GM12878 (cell line): ENCODE results near the gene MFSD6. TPM values are rescaled to one million over a fixed set of nuclear protein-coding genes. Genes with fewer than 3 reads are reported as not detected.
A peak's percentile ranks its signal among the peaks of the same experiment; 100 is the strongest.

Source experiments
- ATAC-seq: fragments of 200-7000 bp; cut with Tn5 transposase; 3 replicates; pipeline ENCODE4 v1.9.1; 2020; ENCODE audit warnings: mild to moderate bottlenecking, moderate library complexity
- BruUV-seq: library from RNA; stranded (reverse); fragments of 400-500 nt; replicated peaks from 2 replicates; lab custom pipeline; 2021; lab: Mats Ljungman, UMichigan
- CTCF ChIA-PET: fragments of 300-600 bp; sonication (Branson Sonifier 250); formaldehyde crosslinking; extraction: SDS; loops from one replicate; lab custom pipeline; 2021; ENCODE audit warnings: inconsistent platforms; lab: Yijun Ruan, JAX
- POLR2A ChIA-PET: fragments of 350-600 bp; formaldehyde crosslinking; extraction: SDS; loops from one replicate; lab custom pipeline; 2021; ENCODE audit warnings: inconsistent platforms; lab: Charles Lee
- RAD21 ChIA-PET: fragments of 300-600 bp; sonication (Branson Sonifier 250); formaldehyde crosslinking; loops from one replicate; lab custom pipeline; 2023; ENCODE audit warnings: antibody characterized with exemption; ENCODE audit not compliant: unreplicated experiment; lab: Charles Lee
- SMC1A ChIA-PET: fragments of 300-600 bp; sonication (Branson Sonifier 250); formaldehyde crosslinking; loops from one replicate; lab custom pipeline; 2023; ENCODE audit not compliant: unreplicated experiment, uncharacterized antibody; lab: Charles Lee
- DNase-seq: peaks from one replicate; pipeline ENCODE4 v3.0.0-alpha.2; 2011; ENCODE audit warnings: low read depth, low spot score
- FAIRE-seq: peaks from 3 replicates; lab custom pipeline; 2011; peaks lifted over from hg19 to GRCh38; lab: Jason Lieb, UNC
- H2AFZ ChIP-seq: 2 replicates; pipeline ENCODE4 v1.6.0; 2011; ENCODE audit warnings: low read depth, low read length, control low read depth; ENCODE audit not compliant: control insufficient read depth
- H3K27ac ChIP-seq: 2 replicates; pipeline ENCODE4 v1.5.1; 2011; ENCODE audit warnings: control low read depth; ENCODE audit not compliant: control insufficient read depth, insufficient read depth
- H3K27me3 ChIP-seq, 2 experiments: replicated peaks in 1 of 2; 2 replicates each; pipeline versions ENCODE4 v1.6.0 to v1.6.1; 2011; ENCODE audit warnings: low read length in 1 of 2; ENCODE audit not compliant: control insufficient read depth in 2 of 2, insufficient read depth in 2 of 2
- H3K36me3 ChIP-seq, 2 experiments: 2 replicates each; pipeline ENCODE4 v1.5.1; 2011; ENCODE audit warnings: low read length in 1 of 2; ENCODE audit not compliant: control insufficient read depth in 2 of 2, insufficient read depth in 2 of 2
- H3K4me1 ChIP-seq: 2 replicates; pipeline ENCODE4 v1.6.1; 2011; ENCODE audit warnings: mild to moderate bottlenecking, low read length, moderate library complexity, mixed read lengths; ENCODE audit not compliant: control insufficient read depth, insufficient read depth
- H3K4me2 ChIP-seq: 2 replicates; pipeline ENCODE4 v1.6.0; 2011; ENCODE audit warnings: control low read depth; ENCODE audit not compliant: control insufficient read depth, insufficient read depth
- H3K4me3 ChIP-seq: fragments of 200-600 bp; sonication (generic); 2 replicates; pipeline ENCODE4 v1.5.1; 2016
- H3K79me2 ChIP-seq: 2 replicates; pipeline ENCODE4 v1.6.0; 2011; ENCODE audit warnings: low read length; ENCODE audit not compliant: control insufficient read depth, insufficient read depth
- H3K9ac ChIP-seq: 2 replicates; pipeline ENCODE4 v1.8.0; 2011; ENCODE audit warnings: low read length, control low read depth, mixed read lengths; ENCODE audit not compliant: control insufficient read depth, insufficient read depth
- H3K9me3 ChIP-seq: replicated peaks from 3 replicates; pipeline ENCODE4 v1.5.1; 2011; ENCODE audit warnings: mild to moderate bottlenecking, low read length; ENCODE audit not compliant: control insufficient read depth, insufficient read depth
- H4K20me1 ChIP-seq: 2 replicates; pipeline ENCODE4 v1.6.0; 2011; ENCODE audit not compliant: control insufficient read depth, insufficient read depth
- ATF2 ChIP-seq: IDR thresholded peaks from 2 replicates; pipeline ENCODE4 v1.6.1; 2012; ENCODE audit warnings: low read length, inconsistent platforms
- CBX3 ChIP-seq: fragments of 200-600 bp; sonication (generic); IDR thresholded peaks from 2 replicates; pipeline ENCODE4 v1.6.1; 2016; ENCODE audit warnings: low read depth, borderline replicate concordance
- CHD2 ChIP-seq: IDR thresholded peaks from 2 replicates; pipeline ENCODE4 v1.6.1; 2011; ENCODE audit warnings: low read depth, low read length, improper control_type of control experiment, borderline replicate concordance
- IKZF2 ChIP-seq, 2 experiments: fragments of 450-650 bp; IDR thresholded peaks; 2 replicates each; pipeline ENCODE4 v1.6.1; 2017; ENCODE audit warnings: mild to moderate bottlenecking in 2 of 2, moderate library complexity in 2 of 2
- MEF2B ChIP-seq: fragments of 450-650 bp; IDR thresholded peaks from 2 replicates; pipeline ENCODE4 v1.6.1; 2018; ENCODE audit warnings: mild to moderate bottlenecking, moderate library complexity; ENCODE audit not compliant: partially characterized antibody, poor library complexity, severe bottlenecking
- NFYA ChIP-seq: IDR thresholded peaks from 2 replicates; pipeline ENCODE4 v1.6.1; 2011; ENCODE audit warnings: low read depth, mild to moderate bottlenecking, low read length, improper control_type of control experiment, borderline replicate concordance
- SUZ12 ChIP-seq: fragments of 200-600 bp; sonication (generic); IDR thresholded peaks from one replicate; pipeline ENCODE4 v1.6.1; 2018; ENCODE audit warnings: antibody characterized with exemption, mild to moderate bottlenecking; ENCODE audit not compliant: unreplicated experiment
- YY1 ChIP-seq: IDR thresholded peaks from 2 replicates; pipeline ENCODE4 v1.6.1; 2011; ENCODE audit warnings: low read depth, mild to moderate bottlenecking, low read length
- ZNF384 ChIP-seq: IDR thresholded peaks from 2 replicates; pipeline ENCODE4 v1.6.1; 2012; ENCODE audit warnings: low read depth, mild to moderate bottlenecking, low read length, improper control_type of control experiment, borderline replicate concordance
- WGBS: methylation state at CpG from one replicate; pipeline ENCODE4 v1.1.6; 2016; ENCODE audit warnings: low lambda C conversion rate; ENCODE audit not compliant: insufficient replicate concordance, insufficient coverage; ENCODE audit errors: missing lambda C conversion rate; 5-methylcytosine and 5-hydroxymethylcytosine counted together
- in situ Hi-C: fragments of 300-500 bp; cut with MboI; formaldehyde crosslinking; loops from 9 replicates; pipeline ENCODE4 v1.14.3; 2018; ENCODE audit warnings: mixed read lengths
- intact Hi-C: fragments of 100-400 bp; cut with micrococcal nuclease; formaldehyde crosslinking; loops from one replicate; pipeline ENCODE4 v1.14.2; 2022; ENCODE audit not compliant: unreplicated experiment
- polyA plus RNA-seq, 11 experiments: library from polyadenylated mRNA; depleted of rRNA in 4 of 11; unstranded in 6 of 11; stranded (reverse) in 5 of 11; fragments of >200 nt; fragmentation: Nextera tagmentation in 4 of 11; fragmentation: Illumina TruSeq in 1 of 11; extraction: Ambion mirVana in 4 of 11; extraction: Trizol in 1 of 11; gene quantifications; 1 replicate in 1 of 11; 2 replicates in 10 of 11; pipeline versions ENCODE4 v1.2.1 to v1.2.3, GENCODE V29; 2011 to 2016; ENCODE audit warnings: inconsistent platforms in 2 of 11, missing spikeins in 2 of 11, low read depth in 1 of 11
- total RNA-seq, 4 experiments: library from RNA; depleted of rRNA in 3 of 4; stranded (reverse); fragments of >200 nt in 3 of 4; fragmentation: Illumina TruSeq in 1 of 4; extraction: Trizol in 1 of 4; gene quantifications; 2 replicates each; pipeline versions ENCODE4 v1.2.1 to v1.2.3, GENCODE V29; 2013 to 2021
- TF ChIP-seq, protein P1 (sequence below): IDR thresholded peaks from 2 replicates; pipeline ENCODE4 v1.6.1; 2012; ENCODE audit warnings: low read depth, low read length, improper control_type of control experiment
- TF ChIP-seq, protein P2 (sequence below): fragments of 450-650 bp; IDR thresholded peaks from 2 replicates; pipeline ENCODE4 v1.6.1; 2017; ENCODE audit warnings: mild to moderate bottlenecking, moderate library complexity

Gene MFSD6
- total and polyA plus RNA-seq, 10 of the 15 experiments (the other 5 are each of a cell fraction or from before 2014, with no cell fraction given) = 6.7 to 42.6 (median 24.2) TPM

GRCh38 chr2:190404487-190404886, 3.7 kb upstream of the MFSD6 start:
- Histone ChIP-seq H3K27ac (no peak overlapping the region), H2AFZ (no peak overlapping the region), H3K36me3 (no peaks in the 10 kb centered on the region), H3K79me2 (peaks cover 9% of the 10 kb centered on the region), H3K4me1 (no peaks in the 10 kb centered on the region), H3K9me3 (no peaks in the 10 kb centered on the region), H4K20me1 (no peaks in the 10 kb centered on the region), H3K4me3 (no peak overlapping the region), H3K4me2 (no peak overlapping the region), H3K27me3 (no peaks in the 10 kb centered on the region), H3K9ac (no peak overlapping the region)
- ATAC-seq = no peak
- FAIRE-seq = no peak
- no peak for TF ChIP-seq NFYA
- peak in 1 of 2 experiments; percentile 39; a peak in 1 of 4 replicates for TF ChIP-seq IKZF2 (IDR thresholded peaks at IDR 0.05)
- no peak for TF ChIP-seq SUZ12
- no TSS peak for BruUV-seq
- in situ Hi-C loops = no loop called here
- SMC1A ChIA-PET = interaction anchor here (1.0 kb wide), 2 partner anchors 9 to 104 kb away, joined by 3 to 6 read pairs; no protein-coding TSS in a partner anchor
- POLR2A ChIA-PET = no interaction called here
- CTCF ChIA-PET = no interaction called here
- intact Hi-C loops = no loop called here
- DNase-seq = no peak
- RAD21 ChIA-PET = no interaction called here

DNA sequence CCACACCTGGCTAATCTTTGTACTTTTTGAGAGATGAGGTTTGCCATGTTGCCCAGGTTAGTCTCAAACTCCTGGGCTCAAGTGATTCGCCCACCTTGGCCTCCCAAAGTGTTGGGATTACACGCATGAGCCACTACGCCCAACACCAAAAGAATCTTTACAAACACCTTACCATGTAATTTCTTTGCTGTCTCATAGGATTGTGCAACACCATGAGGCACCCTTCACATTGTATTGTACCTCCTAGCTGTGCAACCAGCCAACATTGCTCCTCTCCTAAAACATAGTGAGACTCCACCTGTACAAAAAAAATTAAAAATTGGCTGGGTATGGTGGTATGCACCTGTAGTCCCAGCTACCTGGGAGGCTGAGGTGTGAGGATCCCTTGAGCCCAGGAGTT, 3.1 kb upstream of the MFSD6 start:
- CTCF ChIA-PET = no interaction called here
- RAD21 ChIA-PET = no interaction called here
- TF ChIP-seq CHD2 (no peak), CBX3 (no peak), MEF2B (no peak), ZNF384 (no peak), ATF2 (no peak), YY1 (no peak)
- TF ChIP-seq, protein P1, sequence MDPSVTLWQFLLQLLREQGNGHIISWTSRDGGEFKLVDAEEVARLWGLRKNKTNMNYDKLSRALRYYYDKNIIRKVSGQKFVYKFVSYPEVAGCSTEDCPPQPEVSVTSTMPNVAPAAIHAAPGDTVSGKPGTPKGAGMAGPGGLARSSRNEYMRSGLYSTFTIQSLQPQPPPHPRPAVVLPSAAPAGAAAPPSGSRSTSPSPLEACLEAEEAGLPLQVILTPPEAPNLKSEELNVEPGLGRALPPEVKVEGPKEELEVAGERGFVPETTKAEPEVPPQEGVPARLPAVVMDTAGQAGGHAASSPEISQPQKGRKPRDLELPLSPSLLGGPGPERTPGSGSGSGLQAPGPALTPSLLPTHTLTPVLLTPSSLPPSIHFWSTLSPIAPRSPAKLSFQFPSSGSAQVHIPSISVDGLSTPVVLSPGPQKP = no peak
- TF ChIP-seq, protein P2, sequence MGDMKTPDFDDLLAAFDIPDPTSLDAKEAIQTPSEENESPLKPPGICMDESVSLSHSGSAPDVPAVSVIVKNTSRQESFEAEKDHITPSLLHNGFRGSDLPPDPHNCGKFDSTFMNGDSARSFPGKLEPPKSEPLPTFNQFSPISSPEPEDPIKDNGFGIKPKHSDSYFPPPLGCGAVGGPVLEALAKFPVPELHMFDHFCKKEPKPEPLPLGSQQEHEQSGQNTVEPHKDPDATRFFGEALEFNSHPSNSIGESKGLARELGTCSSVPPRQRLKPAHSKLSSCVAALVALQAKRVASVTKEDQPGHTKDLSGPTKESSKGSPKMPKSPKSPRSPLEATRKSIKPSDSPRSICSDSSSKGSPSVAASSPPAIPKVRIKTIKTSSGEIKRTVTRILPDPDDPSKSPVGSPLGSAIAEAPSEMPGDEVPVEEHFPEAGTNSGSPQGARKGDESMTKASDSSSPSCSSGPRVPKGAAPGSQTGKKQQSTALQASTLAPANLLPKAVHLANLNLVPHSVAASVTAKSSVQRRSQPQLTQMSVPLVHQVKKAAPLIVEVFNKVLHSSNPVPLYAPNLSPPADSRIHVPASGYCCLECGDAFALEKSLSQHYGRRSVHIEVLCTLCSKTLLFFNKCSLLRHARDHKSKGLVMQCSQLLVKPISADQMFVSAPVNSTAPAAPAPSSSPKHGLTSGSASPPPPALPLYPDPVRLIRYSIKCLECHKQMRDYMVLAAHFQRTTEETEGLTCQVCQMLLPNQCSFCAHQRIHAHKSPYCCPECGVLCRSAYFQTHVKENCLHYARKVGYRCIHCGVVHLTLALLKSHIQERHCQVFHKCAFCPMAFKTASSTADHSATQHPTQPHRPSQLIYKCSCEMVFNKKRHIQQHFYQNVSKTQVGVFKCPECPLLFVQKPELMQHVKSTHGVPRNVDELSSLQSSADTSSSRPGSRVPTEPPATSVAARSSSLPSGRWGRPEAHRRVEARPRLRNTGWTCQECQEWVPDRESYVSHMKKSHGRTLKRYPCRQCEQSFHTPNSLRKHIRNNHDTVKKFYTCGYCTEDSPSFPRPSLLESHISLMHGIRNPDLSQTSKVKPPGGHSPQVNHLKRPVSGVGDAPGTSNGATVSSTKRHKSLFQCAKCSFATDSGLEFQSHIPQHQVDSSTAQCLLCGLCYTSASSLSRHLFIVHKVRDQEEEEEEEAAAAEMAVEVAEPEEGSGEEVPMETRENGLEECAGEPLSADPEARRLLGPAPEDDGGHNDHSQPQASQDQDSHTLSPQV = no peak

More for the DNA sequence above, 3.1 kb upstream of the MFSD6 start:
- SMC1A ChIA-PET = interaction anchor here (1.0 kb wide), 2 partner anchors 8 to 103 kb away, joined by 3 to 6 read pairs; no protein-coding TSS in a partner anchor
- in situ Hi-C loops (no loop called here), intact Hi-C loops (loop anchor here (5.0 kb wide), 1 partner anchor 127 kb away; the partner anchor contains the start of gene NEMP2)
- BruUV-seq = no TSS peak
- WGBS = 96% methylated on average over 3 of the region's 3 CpGs
- Histone ChIP-seq H4K20me1 (no peaks in the 10 kb centered on the region), H3K27ac (no peak overlapping the region), H3K36me3 (no peaks in the 10 kb centered on the region), H3K4me3 (no peak overlapping the region), H2AFZ (no peak overlapping the region), H3K4me2 (no peak overlapping the region), H3K4me1 (no peaks in the 10 kb centered on the region; the same call in 1 of the 2 replicates), H3K27me3 (no peaks in the 10 kb centered on the region), H3K79me2 (peaks cover 14% of the 10 kb centered on the region), H3K9me3 (no peaks in the 10 kb centered on the region), H3K9ac (no peak overlapping the region)
- DNase-seq (no peak), ATAC-seq (no peak), FAIRE-seq (no peak)
- POLR2A ChIA-PET = no interaction called here
